Stimulated activated CD8-positive, alpha-beta memory T cell treated with anti-CD3 and anti-CD28 coated beads, Interleukin-15, amount 100 ng/mL, for 1 hour (primary cell): ENCODE data around the gene HAO1.
"Not testable (repeated sequence)": the region's sequence is repeated elsewhere in the genome, so short reads cannot be mapped to it uniquely, and the experiment has no call there.

ENCODE experiments used
- DNase-seq: peaks from one replicate; pipeline ENCODE4 v3.0.0-alpha.2; 2020; ENCODE audit warnings: low read depth

The HAO1 gene

GRCh38 chr20:7855545-7855944 is 84.7 kb downstream of the HAO1 start:
- no peak for DNase-seq

GRCh38 chr20:7853493-7853892 is 86.8 kb downstream of the HAO1 start:
- no peak for DNase-seq

- no peak for DNase-seq
Measured at GRCh38 chr20:7850775-7851490, 89.3 kb downstream of the HAO1 start.

GRCh38 chr20:7849675-7850074 is 90.6 kb downstream of the HAO1 start:
- DNase-seq = no peak

GRCh38 chr20:7848351-7848750 is 91.9 kb downstream of the HAO1 start:
- no peak for DNase-seq

- no peak for DNase-seq
Measured at GRCh38 chr20:7843613-7844012, 96.6 kb downstream of the HAO1 start.

- DNase-seq = no peak
Measured at GRCh38 chr20:7841971-7842310, 98.3 kb downstream of the HAO1 start.

- DNase-seq = no peak
Measured at GRCh38 chr20:7841291-7841970, 98.8 kb downstream of the HAO1 start.

GRCh38 chr20:7836076-7836475 is 104.2 kb downstream of the HAO1 start:
- no peak for DNase-seq

- DNase-seq = not testable (repeated sequence)
Measured at GRCh38 chr20:7834441-7834840, 105.8 kb downstream of the HAO1 start.
